Neural cell (in vitro differentiated cells): ENCODE measurements around the gene FOXO3. TPM values are rescaled to one million over a fixed set of nuclear protein-coding genes. Genes with fewer than 3 reads are reported as not detected.

Source experiments
- H2AFZ ChIP-seq: fragments of 200-600, 300-800 bp; sonication (generic), shearing (Covaris generic); 2 replicates; pipeline ENCODE4 v1.6.0; 2014; ENCODE audit warnings: low read depth, mild to moderate bottlenecking, antibody characterized with exemption, low read length, moderate library complexity
- H3F3A ChIP-seq: fragments of 200-600 bp; shearing (Covaris generic); 2 replicates; pipeline ENCODE4 v1.6.1; 2016; ENCODE audit warnings: mild to moderate bottlenecking, moderate library complexity, mixed read lengths, antibody characterized with exemption, low read length; ENCODE audit not compliant: insufficient read depth, poor library complexity, severe bottlenecking
- H3K27ac ChIP-seq: fragments of 200-600, 300-800 bp; sonication (generic), shearing (Covaris generic); 2 replicates; pipeline ENCODE4 v1.5.1; 2014; ENCODE audit warnings: mild to moderate bottlenecking, low read length, moderate library complexity
- H3K27me3 ChIP-seq: fragments of 300-800, 200-600 bp; sonication (generic), shearing (Covaris generic); 2 replicates; pipeline ENCODE4 v1.6.0; 2014; ENCODE audit warnings: mild to moderate bottlenecking, low read depth, low read length, moderate library complexity; ENCODE audit not compliant: insufficient read depth
- H3K36me3 ChIP-seq: fragments of 300-800, 200-600 bp; sonication (generic), shearing (Covaris generic); 2 replicates; pipeline ENCODE4 v1.5.1; 2014; ENCODE audit warnings: mild to moderate bottlenecking, antibody characterized with exemption, low read length, moderate library complexity; ENCODE audit not compliant: insufficient read depth
- H3K4me2 ChIP-seq: fragments of 300-800, 200-600 bp; sonication (generic), shearing (Covaris generic); 2 replicates; pipeline ENCODE4 v1.6.0; 2014; ENCODE audit warnings: mild to moderate bottlenecking, low read length
- H3K4me3 ChIP-seq: fragments of 300-800, 200-600 bp; sonication (generic), shearing (Covaris generic); 2 replicates; pipeline ENCODE4 v1.5.1; 2014; ENCODE audit warnings: mild to moderate bottlenecking, low read length, moderate library complexity
- H3K79me2 ChIP-seq: fragments of 200-600 bp; shearing (Covaris generic); replicated peaks from 2 replicates; pipeline ENCODE4 v1.6.0; 2014; ENCODE audit warnings: mild to moderate bottlenecking, low read length, moderate library complexity; ENCODE audit not compliant: insufficient read depth
- H3K9ac ChIP-seq: fragments of 300-800, 200-600 bp; sonication (generic), shearing (Covaris generic); 2 replicates; pipeline ENCODE4 v1.6.1; 2016; ENCODE audit warnings: mild to moderate bottlenecking, low read length, mixed read lengths
- H3K9me2 ChIP-seq: fragments of 200-600 bp; shearing (Covaris generic); 2 replicates; pipeline ENCODE4 v1.6.1; 2016; ENCODE audit warnings: mild to moderate bottlenecking, low read length, mixed read lengths; ENCODE audit not compliant: insufficient read depth
- H3K9me3 ChIP-seq: fragments of 200-600, 300-800 bp; sonication (generic), shearing (Covaris generic); 2 replicates; pipeline ENCODE4 v1.6.1; 2016; ENCODE audit warnings: mild to moderate bottlenecking, mixed run types, low read length, moderate library complexity, mixed read lengths
- H4K20me1 ChIP-seq: fragments of 200-600 bp; shearing (Covaris generic); 2 replicates; pipeline ENCODE4 v1.6.1; 2016; ENCODE audit warnings: mild to moderate bottlenecking, mixed run types; ENCODE audit not compliant: insufficient read depth
- EP300 ChIP-seq: fragments of 450-650 bp; conservative IDR thresholded peaks from 2 replicates; pipeline ENCODE4 v1.6.1; 2014; ENCODE audit warnings: antibody characterized with exemption, mild to moderate bottlenecking, moderate library complexity; ENCODE audit not compliant: poor library complexity, severe bottlenecking
- EZH2 ChIP-seq: fragments of 200-600, 300-800 bp; shearing (Covaris generic), sonication (generic); IDR thresholded peaks from 2 replicates; pipeline ENCODE4 v1.6.1; 2014; ENCODE audit warnings: antibody characterized with exemption, low read length, borderline replicate concordance, mild to moderate bottlenecking; ENCODE audit not compliant: insufficient read depth, poor library complexity, severe bottlenecking
- MXI1 ChIP-seq: fragments of 450-650 bp; conservative IDR thresholded peaks from 2 replicates; pipeline ENCODE4 v1.6.1; 2014; ENCODE audit warnings: antibody characterized with exemption, mild to moderate bottlenecking; ENCODE audit not compliant: poor library complexity, severe bottlenecking
- POLR2AphosphoS5 ChIP-seq: IDR thresholded peaks from 2 replicates; pipeline ENCODE4 v1.6.1; 2012
- RAD21 ChIP-seq: fragments of 450-650 bp; conservative IDR thresholded peaks from 2 replicates; pipeline ENCODE4 v1.6.1; 2014; ENCODE audit warnings: antibody characterized with exemption, mild to moderate bottlenecking, moderate library complexity
- REST ChIP-seq: IDR thresholded peaks from 2 replicates; pipeline ENCODE4 v1.6.1; 2012; ENCODE audit warnings: borderline replicate concordance
- SMC3 ChIP-seq: fragments of 450-650 bp; conservative IDR thresholded peaks from 2 replicates; pipeline ENCODE4 v1.6.1; 2014; ENCODE audit warnings: antibody characterized with exemption, mild to moderate bottlenecking, moderate library complexity; ENCODE audit not compliant: poor library complexity
- TAF1 ChIP-seq: IDR thresholded peaks from 2 replicates; pipeline ENCODE4 v1.6.1; 2012; ENCODE audit warnings: low read depth
- polyA plus RNA-seq: library from polyadenylated mRNA; depleted of rRNA; stranded (reverse); fragments of >200 nt; gene quantifications from 2 replicates; pipeline ENCODE4 v1.2.3, GENCODE V29; 2014
- TF ChIP-seq, protein P1 (sequence below): fragments of 450-650 bp; IDR thresholded peaks from 2 replicates; pipeline ENCODE4 v1.5.1; 2014; ENCODE audit warnings: antibody characterized with exemption, mild to moderate bottlenecking, moderate library complexity; ENCODE audit not compliant: poor library complexity, severe bottlenecking

The FOXO3 gene
- polyA plus RNA-seq, 1 donor from 2014 or later, result 21.3 TPM

GRCh38 chr6:108521616-108522107 lies 39.1 kb upstream of the FOXO3 start:
- H3K27ac ChIP-seq, result no peak overlapping the region
- no peaks in the 10 kb centered on the region for H3F3A ChIP-seq
- H3K9me3 ChIP-seq, result no peaks in the 10 kb centered on the region
- peaks cover 4% of the 10 kb centered on the region for H3K36me3 ChIP-seq
- TF ChIP-seq TAF1, result no peak
- TF ChIP-seq SMC3, result no peak
- no peak for TF ChIP-seq RAD21
- no peak for TF ChIP-seq EZH2
- TF ChIP-seq MXI1, result no peak
- TF ChIP-seq REST, result no peak
- no peak for TF ChIP-seq EP300
- TF ChIP-seq, protein P1, sequence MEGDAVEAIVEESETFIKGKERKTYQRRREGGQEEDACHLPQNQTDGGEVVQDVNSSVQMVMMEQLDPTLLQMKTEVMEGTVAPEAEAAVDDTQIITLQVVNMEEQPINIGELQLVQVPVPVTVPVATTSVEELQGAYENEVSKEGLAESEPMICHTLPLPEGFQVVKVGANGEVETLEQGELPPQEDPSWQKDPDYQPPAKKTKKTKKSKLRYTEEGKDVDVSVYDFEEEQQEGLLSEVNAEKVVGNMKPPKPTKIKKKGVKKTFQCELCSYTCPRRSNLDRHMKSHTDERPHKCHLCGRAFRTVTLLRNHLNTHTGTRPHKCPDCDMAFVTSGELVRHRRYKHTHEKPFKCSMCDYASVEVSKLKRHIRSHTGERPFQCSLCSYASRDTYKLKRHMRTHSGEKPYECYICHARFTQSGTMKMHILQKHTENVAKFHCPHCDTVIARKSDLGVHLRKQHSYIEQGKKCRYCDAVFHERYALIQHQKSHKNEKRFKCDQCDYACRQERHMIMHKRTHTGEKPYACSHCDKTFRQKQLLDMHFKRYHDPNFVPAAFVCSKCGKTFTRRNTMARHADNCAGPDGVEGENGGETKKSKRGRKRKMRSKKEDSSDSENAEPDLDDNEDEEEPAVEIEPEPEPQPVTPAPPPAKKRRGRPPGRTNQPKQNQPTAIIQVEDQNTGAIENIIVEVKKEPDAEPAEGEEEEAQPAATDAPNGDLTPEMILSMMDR, result no peak
- no peak for TF ChIP-seq POLR2AphosphoS5
- no peaks in the 10 kb centered on the region for H3K27me3 ChIP-seq
- no peak overlapping the region for H3K4me2 ChIP-seq
- no peak overlapping the region for H3K4me3 ChIP-seq
- H3K9me2 ChIP-seq, result no peaks in the 10 kb centered on the region
- H4K20me1 ChIP-seq, result no peaks in the 10 kb centered on the region
- no peak overlapping the region for H3K9ac ChIP-seq
- H3K79me2 ChIP-seq, result no peaks in the 10 kb centered on the region
- no peak overlapping the region for H2AFZ ChIP-seq

DNA sequence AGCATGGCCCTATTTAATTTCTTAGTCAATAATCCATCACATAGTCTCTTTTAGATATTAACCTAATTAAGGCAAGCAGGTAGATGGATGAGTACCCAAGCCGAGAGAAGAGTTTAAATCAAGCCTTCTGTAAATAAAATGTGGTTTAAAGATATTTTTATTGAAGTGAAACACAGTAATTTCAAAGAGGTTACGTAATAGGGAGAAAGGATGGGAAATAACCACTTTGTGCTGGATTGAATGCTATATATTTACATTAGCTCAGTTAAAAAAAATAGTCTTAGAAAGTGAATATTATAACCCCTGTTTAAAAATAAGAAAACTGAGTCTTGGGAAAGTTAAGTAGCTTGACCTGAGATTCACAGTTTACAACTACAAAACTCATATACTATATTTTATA lies 37.0 kb upstream of the FOXO3 start:
- TF ChIP-seq TAF1 (no peak), REST (no peak), MXI1 (no peak), RAD21 (no peak), SMC3 (no peak), EZH2 (no peak)
- TF ChIP-seq, protein P1, result no peak
- Histone ChIP-seq H3K36me3 (peaks cover 4% of the 10 kb centered on the region), H3K9ac (no peak overlapping the region), H3F3A (no peaks in the 10 kb centered on the region), H3K9me3 (no peaks in the 10 kb centered on the region), H3K27me3 (no peaks in the 10 kb centered on the region), H3K79me2 (no peaks in the 10 kb centered on the region), H3K9me2 (no peaks in the 10 kb centered on the region), H3K4me3 (no peak overlapping the region), H4K20me1 (no peaks in the 10 kb centered on the region), H2AFZ (no peak overlapping the region), H3K4me2 (no peak overlapping the region), H3K27ac (no peak overlapping the region)
